Prostate gland (tissue), 2 donors: ENCODE results near the gene GCNA. TPM values are rescaled to one million over a fixed set of nuclear protein-coding genes. Genes with fewer than 3 reads are reported as not detected.

Experiments
- DNase-seq: peaks from one replicate; pipeline ENCODE4 v3.0.0-alpha.2; 2019; ENCODE audit warnings: low spot score
- H3K27ac ChIP-seq, 2 donors: fragments of 200-600 bp; sonication (generic); 2 replicates each; pipeline ENCODE4 v1.5.1; 2017 to 2019
- H3K27me3 ChIP-seq: fragments of 200-600 bp; sonication (generic); replicated peaks from 2 replicates; pipeline ENCODE4 v1.5.1; 2019; ENCODE audit not compliant: insufficient read depth
- H3K36me3 ChIP-seq, 2 donors: fragments of 200-600 bp; sonication (generic); 1 replicate in 1 of 2; 2 replicates in 1 of 2; pipeline versions ENCODE4 v1.5.1 to v1.8.1; 2017 to 2019
- H3K4me1 ChIP-seq: fragments of 200-600 bp; sonication (generic); replicated peaks from 2 replicates; pipeline ENCODE4 v1.5.1; 2019
- H3K4me3 ChIP-seq, 2 donors: fragments of 200-600 bp; sonication (generic); 2 replicates each; pipeline ENCODE4 v1.5.1; 2017 to 2019
- H3K9me3 ChIP-seq: fragments of 200-600 bp; sonication (generic); 2 replicates; pipeline ENCODE4 v1.5.1; 2017
- POLR2A ChIP-seq: fragments of 450-650 bp; IDR thresholded peaks from one replicate; pipeline ENCODE4 v1.6.1; 2016; ENCODE audit warnings: antibody characterized with exemption, mild to moderate bottlenecking
- POLR2AphosphoS5 ChIP-seq: sonication (generic); formaldehyde crosslinking; IDR thresholded peaks from one replicate; pipeline ENCODE4 v1.6.1; 2017; ENCODE audit warnings: antibody characterized with exemption
- WGBS: methylation state at CpG from one replicate; pipeline ENCODE4 v1.1.5; 2018; 5-methylcytosine and 5-hydroxymethylcytosine counted together
- intact Hi-C: fragments of 100-400 bp; cut with DNase I; formaldehyde crosslinking; loops from one replicate; pipeline ENCODE4 v1.14.2; 2022
- total RNA-seq, 2 donors: library from RNA; depleted of rRNA; stranded (reverse); fragments of >200 nt; gene quantifications; one replicate each; pipeline ENCODE4 v1.1.0, GENCODE V29; 2016
- TF ChIP-seq, protein P1 (sequence below), 4 experiments: fragments of 200-600 bp in 2 of 4; fragments of 450-650 bp in 2 of 4; sonication (generic) in 2 of 4; IDR thresholded peaks; 1 replicate in 3 of 4; 2 replicates in 1 of 4; pipeline ENCODE4 v1.5.1; 2016 to 2019; ENCODE audit warnings: antibody characterized with exemption in 4 of 4, mild to moderate bottlenecking in 2 of 4, moderate library complexity in 2 of 4

Gene GCNA
- total RNA-seq, 2 donors from 2014 or later = 1.4 to 18.0 TPM

DNA sequence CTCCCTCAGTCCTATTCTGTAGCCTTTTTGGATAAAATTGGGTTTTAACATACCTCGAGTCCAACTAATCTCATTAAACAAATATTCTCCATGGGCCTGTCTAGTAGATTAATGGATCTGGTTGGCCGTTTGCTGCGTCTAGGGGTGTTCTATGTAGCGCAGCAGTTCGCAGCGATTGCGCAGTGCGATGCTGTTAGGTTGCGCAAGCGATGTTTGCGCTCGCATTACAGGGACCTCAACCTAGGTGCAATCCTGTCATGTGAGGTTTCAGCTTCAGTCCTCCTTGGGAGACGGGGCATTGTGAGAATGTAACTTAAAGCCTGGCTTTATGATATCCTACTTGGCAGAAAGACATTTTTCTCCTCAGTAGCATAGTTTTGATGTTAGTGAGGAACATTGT, 31.4 kb upstream of the GCNA start:
- intact Hi-C loops = no loop called here
- 95% methylated on average over 13 of the region's 13 CpGs for WGBS
- Histone ChIP-seq H3K4me1 (no peaks in the 10 kb centered on the region), H3K9me3 (no peaks in the 10 kb centered on the region), H3K27me3 (no peaks in the 10 kb centered on the region), H3K4me3 (no peak overlapping the region), H3K27ac (no peak overlapping the region), H3K36me3 (no peaks in the 10 kb centered on the region)
- DNase-seq = no peak
- TF ChIP-seq, protein P1, sequence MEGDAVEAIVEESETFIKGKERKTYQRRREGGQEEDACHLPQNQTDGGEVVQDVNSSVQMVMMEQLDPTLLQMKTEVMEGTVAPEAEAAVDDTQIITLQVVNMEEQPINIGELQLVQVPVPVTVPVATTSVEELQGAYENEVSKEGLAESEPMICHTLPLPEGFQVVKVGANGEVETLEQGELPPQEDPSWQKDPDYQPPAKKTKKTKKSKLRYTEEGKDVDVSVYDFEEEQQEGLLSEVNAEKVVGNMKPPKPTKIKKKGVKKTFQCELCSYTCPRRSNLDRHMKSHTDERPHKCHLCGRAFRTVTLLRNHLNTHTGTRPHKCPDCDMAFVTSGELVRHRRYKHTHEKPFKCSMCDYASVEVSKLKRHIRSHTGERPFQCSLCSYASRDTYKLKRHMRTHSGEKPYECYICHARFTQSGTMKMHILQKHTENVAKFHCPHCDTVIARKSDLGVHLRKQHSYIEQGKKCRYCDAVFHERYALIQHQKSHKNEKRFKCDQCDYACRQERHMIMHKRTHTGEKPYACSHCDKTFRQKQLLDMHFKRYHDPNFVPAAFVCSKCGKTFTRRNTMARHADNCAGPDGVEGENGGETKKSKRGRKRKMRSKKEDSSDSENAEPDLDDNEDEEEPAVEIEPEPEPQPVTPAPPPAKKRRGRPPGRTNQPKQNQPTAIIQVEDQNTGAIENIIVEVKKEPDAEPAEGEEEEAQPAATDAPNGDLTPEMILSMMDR (IDR thresholded peaks at IDR 0.05) = no peak
- no peak for TF ChIP-seq POLR2A
- no peak for TF ChIP-seq POLR2AphosphoS5

DNA sequence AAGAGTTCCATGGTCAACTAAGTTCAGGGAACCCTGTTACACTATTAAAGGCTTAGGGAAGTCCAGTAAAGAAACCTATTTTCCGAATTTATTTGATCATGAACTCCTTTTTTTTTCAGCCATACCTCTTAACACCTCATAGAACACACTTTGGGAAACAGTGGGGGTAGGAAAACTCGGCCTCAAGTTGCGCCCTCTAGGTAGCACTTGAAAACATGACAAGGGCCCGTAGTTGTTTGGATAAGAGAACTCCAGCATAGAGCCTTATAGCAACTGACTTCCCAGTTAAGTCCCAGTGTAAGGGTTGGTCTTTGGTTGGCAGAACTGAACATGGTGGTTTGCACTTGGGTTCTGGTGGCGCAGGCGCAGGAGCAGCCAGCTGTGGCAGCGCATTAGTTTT, 30.9 kb upstream of the GCNA start:
- H3K4me1 ChIP-seq = no peaks in the 10 kb centered on the region
- H3K4me3 ChIP-seq = no peak overlapping the region
- TF ChIP-seq, protein P1 (IDR thresholded peaks at IDR 0.05) = no peak
- TF ChIP-seq POLR2A = no peak
- TF ChIP-seq POLR2AphosphoS5 = no peak
- intact Hi-C loops = no loop called here
- no peak for DNase-seq
- no peak overlapping the region for H3K27ac ChIP-seq
- no peaks in the 10 kb centered on the region for H3K36me3 ChIP-seq
- no peaks in the 10 kb centered on the region for H3K27me3 ChIP-seq
- 92% methylated on average over 7 of the region's 7 CpGs for WGBS
- H3K9me3 ChIP-seq = no peaks in the 10 kb centered on the region

- no peak for TF ChIP-seq POLR2A
- TF ChIP-seq, protein P1 (IDR thresholded peaks at IDR 0.05) = no peak
- TF ChIP-seq POLR2AphosphoS5 = no peak
- Histone ChIP-seq H3K27ac (no peak overlapping the region), H3K9me3 (no peaks in the 10 kb centered on the region), H3K36me3 (no peaks in the 10 kb centered on the region), H3K4me1 (no peaks in the 10 kb centered on the region), H3K27me3 (no peaks in the 10 kb centered on the region), H3K4me3 (no peak overlapping the region)
- intact Hi-C loops = no loop called here
- 71% methylated on average over 1 of the region's 1 CpG for WGBS
- DNase-seq = no peak
Observed at GRCh38 chrX:71549986-71550385, 28.3 kb upstream of the GCNA start.

DNA sequence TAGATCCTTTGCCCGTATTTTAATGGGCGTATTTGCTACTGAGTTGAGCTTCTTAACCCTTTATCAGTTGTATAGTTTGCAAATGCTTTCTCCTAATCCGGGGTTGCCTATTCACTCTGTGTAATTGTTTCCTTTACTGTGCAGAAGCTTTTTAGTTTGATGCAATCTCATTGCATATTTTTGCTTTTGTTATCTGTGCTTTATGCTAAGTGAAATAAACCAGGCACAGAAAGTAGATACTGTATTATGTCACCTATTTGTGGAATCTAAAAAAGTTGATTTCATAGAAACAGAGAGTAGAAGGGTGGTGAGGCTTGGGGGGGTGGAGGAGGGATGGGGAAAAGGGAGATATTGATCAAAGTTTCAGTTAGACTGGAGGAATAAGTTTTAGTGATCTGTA, 27.7 kb upstream of the GCNA start:
- H3K27me3 ChIP-seq = no peaks in the 10 kb centered on the region
- no peak overlapping the region for H3K4me3 ChIP-seq
- no peaks in the 10 kb centered on the region for H3K36me3 ChIP-seq
- no peak overlapping the region for H3K27ac ChIP-seq
- intact Hi-C loops = no loop called here
- TF ChIP-seq POLR2A = no peak
- TF ChIP-seq, protein P1 (IDR thresholded peaks at IDR 0.05) = no peak
- H3K9me3 ChIP-seq = no peaks in the 10 kb centered on the region
- no peak for DNase-seq
- 80% methylated on average over 3 of the region's 3 CpGs for WGBS
- H3K4me1 ChIP-seq = no peaks in the 10 kb centered on the region

- no peaks in the 10 kb centered on the region for H3K4me1 ChIP-seq
- no peaks in the 10 kb centered on the region for H3K36me3 ChIP-seq
- no peak for DNase-seq
- 67% methylated on average over 3 of the region's 3 CpGs for WGBS
- TF ChIP-seq POLR2AphosphoS5 (no peak), POLR2A (no peak)
- TF ChIP-seq, protein P1 (IDR thresholded peaks at IDR 0.05) = no peak
- H3K9me3 ChIP-seq = no peaks in the 10 kb centered on the region
- no peak overlapping the region for H3K4me3 ChIP-seq
- intact Hi-C loops = no loop called here
- no peaks in the 10 kb centered on the region for H3K27me3 ChIP-seq
- no peak overlapping the region for H3K27ac ChIP-seq
Observed at GRCh38 chrX:71556036-71556435, 22.2 kb upstream of the GCNA start.
